Amniotic epithelial cell (primary cell): ENCODE results near the gene DBH.

Experiments
- DNase-seq: peaks from one replicate; pipeline ENCODE4 v3.0.0-alpha.2; 2010; ENCODE audit warnings: low read depth

DBH gene

GRCh38 chr9:133701981-133702797 lies 66.0 kb downstream of the DBH start:
- DNase-seq: peak; percentile 67

- no peak for DNase-seq
Observed at GRCh38 chr9:133702798-133703590, 66.8 kb downstream of the DBH start.

GRCh38 chr9:133703591-133704399 lies 67.6 kb downstream of the DBH start:
- no peak for DNase-seq

GRCh38 chr9:133704711-133705181 lies 68.6 kb downstream of the DBH start:
- no peak for DNase-seq

GRCh38 chr9:133705576-133705975 lies 69.4 kb downstream of the DBH start:
- no peak for DNase-seq

GRCh38 chr9:133706307-133707050 lies 70.3 kb downstream of the DBH start:
- no peak for DNase-seq

- DNase-seq: peak; percentile 88
Observed at GRCh38 chr9:133707065-133707762, 71.1 kb downstream of the DBH start.

- DNase-seq: no peak
Observed at GRCh38 chr9:133707763-133708245, 71.6 kb downstream of the DBH start.

- DNase-seq: no peak
Observed at GRCh38 chr9:133708246-133709014, 72.3 kb downstream of the DBH start.
